HCEC 1CT (cell line): Measurements from ENCODE around the gene TINAG.
"Not testable (repeated sequence)": the region's sequence is repeated elsewhere in the genome, so short reads cannot be mapped to it uniquely, and the experiment has no call there.

ENCODE experiments used
- DNase-seq: peaks from one replicate; pipeline ENCODE4 v3.0.0-alpha.2; 2017

TINAG gene

DNA sequence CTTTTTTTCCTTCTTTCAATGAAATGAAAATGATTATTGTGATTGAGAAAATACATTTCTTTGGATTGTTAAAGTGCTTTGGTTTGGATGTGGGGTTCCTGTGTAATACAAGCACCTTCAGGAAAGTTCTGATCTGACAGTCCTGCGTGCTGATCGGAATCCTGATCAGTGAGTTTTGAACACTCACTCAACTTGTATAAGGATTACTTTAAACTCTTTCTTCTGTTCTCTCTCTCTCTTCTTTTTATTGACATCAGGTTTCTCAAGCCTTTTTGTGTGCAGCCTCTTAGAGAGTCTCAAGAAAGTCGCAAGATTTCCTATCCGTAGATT, 710 bp downstream of the TINAG start:
- no peak for DNase-seq

DNA sequence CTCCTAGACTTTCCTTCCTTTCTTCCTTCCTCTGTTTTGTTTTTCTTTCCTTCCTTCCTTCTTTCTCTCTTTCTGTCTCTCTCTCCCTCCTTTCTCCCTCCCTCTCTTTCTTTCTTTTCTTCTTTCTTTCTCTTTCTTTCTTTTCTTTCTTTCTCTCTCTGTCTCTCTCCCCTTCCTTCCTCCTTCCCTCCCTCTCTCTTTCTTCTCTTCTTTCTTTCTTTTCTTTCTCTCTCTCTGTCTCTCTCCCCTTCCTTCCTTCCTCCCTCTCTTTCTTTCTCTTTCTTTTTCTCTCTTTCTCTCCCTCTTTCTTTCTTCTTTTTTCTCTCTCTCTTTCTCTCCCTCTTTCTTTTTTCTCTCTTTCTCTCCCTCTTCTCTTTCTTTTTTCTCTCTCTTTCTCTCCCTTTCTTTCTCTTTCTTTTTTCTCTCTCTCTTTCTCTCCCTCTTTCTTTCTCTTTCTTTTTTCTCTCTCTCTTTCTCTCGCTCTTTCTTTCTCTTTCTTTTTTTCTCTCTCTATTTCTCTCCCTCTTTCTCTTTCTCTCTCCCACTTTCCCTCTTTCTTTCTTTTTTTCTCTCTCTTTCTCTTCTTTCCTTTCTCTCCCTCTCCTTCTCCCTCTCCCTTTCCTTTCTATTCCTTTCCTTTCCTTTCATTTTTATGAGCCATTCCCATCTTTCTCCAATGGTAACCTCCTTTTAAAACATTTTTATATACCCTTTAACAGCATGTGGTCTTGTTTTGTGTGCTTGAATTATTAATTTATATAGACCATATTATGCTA, 2.3 kb downstream of the TINAG start:
- no peak for DNase-seq

DNA sequence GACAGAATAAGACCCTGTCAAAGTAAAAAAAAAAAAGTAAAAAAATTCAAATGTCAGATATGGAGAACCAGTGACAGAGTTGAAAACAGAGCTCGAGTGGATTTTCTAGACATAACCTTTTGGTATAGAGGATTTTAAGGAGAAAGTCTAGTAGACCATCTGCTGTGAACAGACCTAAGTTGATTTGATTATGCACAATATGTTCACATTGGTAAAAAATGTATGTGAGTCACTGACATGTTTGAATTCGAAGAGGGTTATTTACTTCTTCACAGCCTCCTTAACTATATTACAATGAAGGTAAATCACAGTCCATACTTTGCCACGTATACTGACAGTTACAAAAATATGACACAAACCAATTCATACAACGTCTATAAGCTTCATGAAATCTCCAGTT, 7.4 kb downstream of the TINAG start:
- DNase-seq: no peak

DNA sequence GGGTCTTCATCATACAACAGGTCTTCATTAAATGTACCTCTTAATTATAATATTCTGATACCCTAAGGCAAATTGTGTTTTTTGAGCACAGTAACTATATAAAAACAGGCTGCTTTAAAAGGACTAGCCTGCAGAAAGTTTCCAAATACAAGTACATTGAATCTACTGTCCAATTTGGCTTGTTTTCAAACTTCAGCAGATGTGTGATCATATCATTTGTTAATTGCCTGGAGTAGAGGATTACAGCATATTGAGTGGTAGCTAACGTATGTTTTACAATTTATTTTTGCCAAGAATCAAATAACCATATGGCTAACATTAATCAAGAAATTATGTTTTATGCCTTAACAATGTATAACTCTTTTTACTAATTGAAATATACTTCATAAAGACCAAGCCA, 12.6 kb downstream of the TINAG start:
- DNase-seq: no peak

DNA sequence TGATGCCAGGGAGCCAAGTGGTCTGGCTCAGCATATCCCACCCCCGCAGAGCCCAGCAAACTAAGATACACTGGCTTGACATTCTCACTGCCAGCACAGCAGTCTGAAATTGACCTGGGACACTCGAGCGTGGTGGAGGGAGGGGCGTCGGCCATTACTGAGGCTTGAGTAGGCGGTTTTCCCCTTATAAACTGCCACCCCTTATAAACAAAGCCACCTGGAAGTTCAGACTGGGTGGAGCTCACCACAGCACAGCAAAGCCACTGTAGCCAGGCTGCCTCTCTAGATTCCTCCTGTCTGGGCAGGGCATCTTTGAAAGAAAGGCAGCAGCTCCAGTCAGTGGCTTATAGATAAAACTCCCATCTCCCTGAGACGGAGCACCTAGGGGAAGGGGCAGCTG, 19.4 kb downstream of the TINAG start:
- DNase-seq: no peak

DNA sequence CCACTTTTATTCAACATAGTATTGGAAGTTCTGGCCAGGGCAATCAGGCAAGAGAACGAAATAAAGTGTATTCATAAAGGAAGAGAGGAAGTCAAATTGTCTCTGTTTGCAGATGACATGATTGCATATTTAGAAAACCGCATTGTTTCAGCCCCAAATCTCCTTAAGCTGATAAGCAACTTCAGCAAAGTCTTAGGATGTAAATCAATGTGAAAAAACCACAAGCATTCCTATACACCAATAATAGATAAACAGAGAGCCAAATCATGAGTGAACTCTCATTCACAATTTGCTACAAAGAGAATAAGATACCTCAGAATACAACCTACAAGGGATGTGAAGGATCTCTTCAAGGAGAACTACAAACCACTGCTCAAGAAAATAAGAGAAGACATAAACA, 23.3 kb downstream of the TINAG start:
- not testable (repeated sequence) for DNase-seq

DNA sequence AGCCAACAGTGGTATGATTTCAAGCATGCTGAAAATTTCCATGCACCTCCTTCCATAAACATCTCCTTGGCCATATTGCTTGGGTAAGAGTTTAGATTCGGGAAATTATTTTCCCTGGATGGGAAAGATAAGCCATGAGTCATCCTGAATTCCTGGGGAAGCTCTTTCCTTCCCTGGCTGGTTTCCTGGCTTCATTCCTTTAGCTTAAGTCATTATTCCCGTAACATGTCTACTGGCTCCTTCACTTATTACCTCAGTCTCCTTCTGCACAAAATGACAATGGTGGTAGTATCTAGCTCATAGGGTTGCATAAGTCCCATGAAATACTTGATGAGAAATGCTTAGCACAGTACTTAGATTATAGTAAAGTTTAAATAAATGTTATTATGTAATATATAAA, 27.6 kb downstream of the TINAG start:
- peak; percentile 97 for DNase-seq

DNA sequence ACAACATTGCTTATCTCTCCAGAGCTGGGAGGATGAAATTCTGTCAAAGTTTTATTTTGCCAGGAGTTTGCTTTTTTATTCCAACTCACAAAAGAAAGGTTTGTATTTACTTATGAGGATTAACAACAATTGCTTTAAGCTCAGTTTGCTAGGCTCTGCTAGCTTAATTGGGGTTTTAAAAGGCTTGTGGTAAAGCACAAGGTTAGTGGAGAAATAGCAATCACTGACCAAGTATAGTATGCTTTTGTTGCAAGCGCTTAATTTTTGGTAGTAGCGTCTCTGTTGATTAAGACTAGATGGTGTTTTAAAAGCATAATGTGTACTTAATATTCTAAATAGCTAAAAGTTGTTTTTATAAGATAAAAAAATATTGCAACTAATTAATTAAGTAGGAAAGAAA, 45.7 kb downstream of the TINAG start:
- no peak for DNase-seq

DNA sequence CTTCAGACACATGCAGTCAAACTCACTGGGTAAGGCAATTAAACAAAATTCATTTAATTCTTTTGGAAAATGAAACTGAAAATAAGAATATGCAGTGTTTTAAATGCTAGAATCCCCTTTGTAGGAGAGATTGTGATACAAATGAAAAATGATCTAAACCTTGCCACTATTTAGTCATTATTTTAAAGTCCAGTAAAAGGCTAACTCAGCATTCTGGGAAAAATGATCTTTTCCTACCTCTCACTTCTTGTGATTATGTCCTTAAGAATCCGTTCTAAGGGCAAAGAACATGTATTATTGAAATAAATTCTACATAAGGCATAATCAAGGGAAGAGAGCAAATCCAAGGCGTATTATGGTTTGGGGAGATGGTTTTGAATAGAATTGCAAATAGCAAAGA, 46.4 kb downstream of the TINAG start:
- no peak for DNase-seq

DNA sequence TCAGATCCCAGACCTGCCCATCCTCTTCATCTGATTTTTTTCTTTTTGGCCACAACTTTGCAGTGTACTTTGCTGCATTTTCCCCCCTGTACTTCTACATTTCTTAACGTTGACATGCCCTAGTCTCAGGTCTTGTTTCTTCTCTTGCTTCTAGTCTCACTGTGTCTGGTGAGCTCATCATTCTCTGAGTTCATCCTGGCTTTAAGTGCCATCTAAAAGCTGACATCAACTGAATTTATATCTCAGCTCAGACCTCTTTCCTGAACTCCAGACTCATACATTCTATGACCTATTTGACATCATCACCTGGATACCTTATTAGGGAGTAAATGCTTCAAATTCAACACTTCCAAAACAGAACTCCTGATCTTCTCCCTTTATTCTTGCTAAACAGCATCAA, 48.9 kb downstream of the TINAG start:
- DNase-seq: no peak

DNA sequence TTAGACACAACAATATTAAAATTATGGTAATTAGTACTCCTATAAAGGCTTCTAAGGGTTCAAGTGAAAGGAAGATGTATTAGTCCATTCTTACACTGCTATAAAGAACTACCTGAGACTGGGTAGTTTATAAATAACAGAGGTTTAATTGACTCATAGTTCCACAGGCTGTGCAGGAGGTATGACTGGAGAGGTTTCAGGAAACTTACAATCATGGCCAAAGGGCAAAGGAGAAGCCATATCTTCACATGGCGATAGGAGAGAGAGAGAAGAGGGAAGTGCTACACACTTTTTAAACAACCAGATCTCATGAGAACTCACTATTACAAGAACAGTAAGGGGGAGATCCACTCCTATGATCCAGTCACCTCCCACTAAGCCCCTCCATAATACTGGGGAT, 52.9 kb downstream of the TINAG start:
- no peak for DNase-seq

DNA sequence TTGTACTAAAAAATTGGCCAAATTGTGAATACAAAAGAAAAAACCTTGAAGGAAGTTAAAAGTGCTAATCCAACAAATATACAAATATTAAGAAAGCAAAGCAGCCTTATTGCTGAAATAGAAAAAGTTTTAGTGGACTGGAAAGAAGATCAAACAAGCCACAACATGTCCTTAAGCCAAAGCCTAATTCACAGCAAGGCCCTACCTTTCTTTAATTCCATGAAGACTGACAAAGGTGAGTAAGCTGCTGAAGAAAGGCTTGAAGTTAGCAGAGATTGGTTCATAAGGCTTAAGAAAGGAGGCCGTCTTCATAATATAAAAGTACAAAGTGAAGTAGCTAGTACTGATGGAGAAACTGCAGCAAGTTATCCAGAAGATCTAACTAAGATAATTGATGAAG, 53.5 kb downstream of the TINAG start:
- no peak for DNase-seq

DNA sequence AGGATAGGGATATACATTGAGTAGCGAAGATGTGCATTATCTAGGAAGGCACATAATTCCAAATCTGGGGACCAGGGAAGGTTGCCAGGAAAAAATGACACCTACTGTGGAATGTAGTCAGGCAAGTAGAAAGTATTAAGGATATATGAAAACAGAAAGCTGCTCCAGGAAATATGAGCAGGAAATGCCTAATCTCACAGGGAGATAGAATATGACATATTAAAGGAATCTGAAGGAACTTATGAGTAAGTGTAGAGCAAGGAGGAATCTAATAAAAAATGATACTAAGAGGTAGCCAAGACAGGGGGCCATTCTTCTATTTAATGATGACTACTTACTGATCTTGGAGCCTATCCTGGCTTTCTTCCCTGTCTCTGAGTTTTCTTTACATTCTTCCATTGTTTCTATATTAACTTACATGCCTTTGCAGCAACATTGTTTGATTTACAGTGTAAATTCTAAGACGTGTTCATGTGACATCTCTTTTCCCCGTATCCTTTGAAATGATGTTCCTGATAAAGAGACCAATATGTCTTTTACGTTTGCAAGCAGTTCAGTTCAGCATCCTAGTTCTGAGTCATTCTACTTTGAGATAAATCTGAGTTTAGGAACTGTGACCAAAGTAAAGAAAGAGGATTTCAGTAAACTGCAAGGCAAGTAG, 58.6 kb downstream of the TINAG start:
- peak; percentile 47 for DNase-seq

DNA sequence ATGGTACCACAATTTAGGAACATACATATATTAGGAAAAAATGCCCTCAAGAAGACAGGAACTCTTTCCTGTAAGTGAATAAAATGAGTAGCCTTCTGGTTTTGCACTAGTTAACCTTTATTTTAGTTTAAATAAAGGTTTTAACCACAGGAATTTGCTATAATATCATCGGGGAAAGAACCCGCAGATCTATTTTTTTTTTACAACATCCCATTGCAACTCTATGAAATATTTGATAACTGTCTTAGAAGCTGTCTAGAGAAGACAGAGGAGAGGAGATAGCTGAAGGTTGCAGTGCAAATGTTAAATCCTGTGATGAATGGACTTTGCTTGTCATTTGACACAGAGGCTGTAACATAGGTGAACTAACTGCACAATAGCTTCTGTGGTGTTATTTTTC, 69.5 kb downstream of the TINAG start:
- no peak for DNase-seq

DNA sequence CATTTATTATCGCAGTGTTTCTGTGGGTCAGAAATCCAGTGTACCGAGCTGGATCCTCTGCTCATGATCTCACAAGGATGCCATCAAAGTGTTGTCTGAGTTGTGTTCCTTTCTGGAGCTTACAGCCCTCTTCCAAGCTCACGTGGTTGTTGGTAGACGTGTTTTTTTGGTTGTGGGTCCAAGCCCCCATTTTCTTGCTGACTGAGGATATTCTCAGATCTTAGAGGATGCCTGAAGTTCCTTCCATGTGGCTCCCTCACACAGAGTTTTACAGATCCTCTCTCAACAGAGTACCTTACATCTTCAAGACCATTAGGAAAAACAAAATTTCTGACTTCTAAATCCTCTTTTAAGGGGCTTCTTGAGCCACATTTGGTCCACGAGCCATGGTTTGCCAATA, 78.1 kb downstream of the TINAG start:
- no peak for DNase-seq

DNA sequence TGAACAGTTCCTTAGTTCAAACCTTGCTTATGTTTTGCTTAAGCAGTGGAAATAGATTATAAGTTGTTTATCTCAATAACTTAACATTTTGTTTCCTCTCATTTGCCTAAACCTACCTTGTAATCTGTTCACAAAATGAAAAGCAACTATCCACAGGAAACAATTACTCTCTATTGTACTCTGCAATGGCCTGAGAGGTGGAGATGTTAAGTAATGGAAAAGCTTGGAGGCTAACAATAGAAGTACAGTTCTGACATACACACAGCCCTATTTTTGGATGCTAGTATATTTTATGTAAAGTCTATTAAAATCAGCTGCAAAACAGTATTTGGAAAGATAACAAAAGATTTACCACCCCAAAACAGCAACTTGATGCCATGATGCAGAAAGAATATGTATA, 82.1 kb downstream of the TINAG start:
- no peak for DNase-seq

DNA sequence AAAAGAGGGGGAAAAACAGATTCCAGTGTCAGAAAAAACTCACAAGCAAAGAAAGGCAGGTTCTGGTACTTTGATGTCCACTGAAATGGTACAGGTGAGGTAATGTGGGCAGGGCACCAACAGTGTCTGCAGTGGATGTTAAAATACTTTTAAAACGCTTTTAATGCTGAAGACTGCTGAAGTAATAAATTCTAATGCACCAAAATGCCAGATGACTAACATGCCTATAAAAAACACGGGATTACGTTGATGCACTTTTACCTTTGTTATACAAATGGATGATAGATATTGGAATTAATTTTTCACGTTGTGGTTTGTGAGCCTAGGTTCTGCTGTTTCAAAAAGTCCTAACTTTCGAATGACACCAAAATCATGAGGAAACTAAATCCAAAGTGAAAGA, 83.3 kb downstream of the TINAG start:
- no peak for DNase-seq

DNA sequence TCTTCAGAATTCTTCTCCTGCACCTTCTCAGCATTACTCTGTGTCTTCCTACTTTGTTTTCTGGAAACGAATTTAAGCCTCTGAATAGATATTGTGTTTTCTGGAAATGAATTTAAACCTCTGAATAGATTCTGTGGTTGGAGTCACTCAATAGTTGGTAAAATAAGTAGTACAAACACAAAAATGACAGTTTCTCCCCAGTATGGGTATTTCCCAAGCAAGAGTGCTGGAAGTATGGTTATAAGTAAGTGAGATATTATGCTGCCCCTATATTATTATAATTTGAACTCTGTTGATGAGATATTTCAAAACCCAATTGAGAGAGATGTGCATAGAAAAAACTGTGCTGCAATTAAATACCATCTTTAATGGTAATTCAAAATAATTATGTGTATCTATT, 94.9 kb downstream of the TINAG start:
- DNase-seq: no peak

DNA sequence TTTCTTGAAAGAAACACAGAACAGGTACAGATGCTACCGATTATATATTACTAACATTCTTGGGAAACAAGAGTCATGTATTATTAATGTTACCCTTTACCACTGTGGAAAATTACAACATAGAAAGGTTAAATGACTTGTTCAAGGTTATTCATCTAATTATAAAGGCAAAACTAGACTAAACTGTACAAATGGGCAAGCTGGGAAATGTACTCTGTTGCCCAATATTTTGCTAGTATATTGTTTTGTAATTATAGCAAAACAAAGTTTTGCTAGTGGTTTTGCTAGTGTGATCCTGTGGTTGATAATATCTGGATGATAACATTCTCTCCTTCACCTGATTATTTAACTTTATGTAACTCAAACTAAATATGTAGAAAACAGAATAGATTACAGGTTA, 96.5 kb downstream of the TINAG start:
- peak; percentile 23 for DNase-seq

DNA sequence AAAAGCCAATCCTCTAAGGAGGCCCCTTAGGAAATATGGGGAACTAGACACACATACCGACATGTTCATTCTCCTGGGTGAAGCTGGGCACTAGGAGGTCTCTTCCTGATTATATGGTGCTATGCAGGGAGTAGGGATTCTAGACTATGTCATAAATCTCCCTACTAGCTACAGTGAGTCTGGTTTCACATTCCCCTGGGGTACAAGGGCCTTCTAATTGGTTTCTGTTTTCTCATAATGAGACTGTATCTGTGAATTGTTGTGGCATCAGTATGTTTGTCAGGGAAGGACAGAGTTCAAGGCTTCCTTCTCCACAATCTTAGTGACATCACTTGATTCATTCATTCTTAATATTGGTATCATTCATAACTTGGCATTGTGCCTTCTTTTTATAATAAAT, 103.5 kb downstream of the TINAG start:
- no peak for DNase-seq

DNA sequence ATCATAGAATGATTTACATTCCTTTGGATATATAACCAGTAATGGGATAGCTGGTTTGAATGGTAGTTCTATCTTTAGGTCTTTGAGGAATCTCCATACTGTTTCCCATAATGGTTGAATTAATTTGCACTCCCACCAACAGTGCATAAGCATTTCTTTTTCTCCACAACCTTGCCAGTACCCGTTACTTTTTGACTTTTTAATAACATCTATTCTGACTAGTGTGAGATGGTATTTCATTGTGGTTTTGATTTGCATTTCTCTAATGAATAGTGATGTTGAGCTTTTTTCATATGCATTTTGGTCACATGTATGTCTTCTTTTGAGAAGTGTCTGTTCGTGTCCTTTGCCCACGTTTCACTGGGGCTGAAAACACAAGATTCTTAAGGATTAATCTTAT, 107.3 kb downstream of the TINAG start:
- no peak for DNase-seq

DNA sequence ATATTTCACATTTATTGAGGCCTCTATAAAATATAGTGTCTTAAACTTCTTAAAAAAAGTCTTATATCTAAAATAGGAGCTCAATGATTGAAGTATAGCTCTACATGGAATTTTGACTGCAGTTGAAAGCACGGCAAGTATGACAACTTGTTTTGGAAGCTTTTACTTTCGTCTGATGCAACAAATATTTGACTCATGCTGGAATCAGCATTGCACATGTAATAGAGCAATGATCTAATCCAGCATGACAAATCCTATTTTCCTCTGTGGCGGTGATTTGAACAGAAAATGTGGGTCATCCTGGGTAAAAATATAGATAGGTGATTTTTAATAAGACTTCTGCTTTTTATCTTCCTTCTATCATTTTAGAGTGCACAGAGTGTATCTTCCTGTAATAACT, 111.6 kb downstream of the TINAG start:
- peak; percentile 90 for DNase-seq

DNA sequence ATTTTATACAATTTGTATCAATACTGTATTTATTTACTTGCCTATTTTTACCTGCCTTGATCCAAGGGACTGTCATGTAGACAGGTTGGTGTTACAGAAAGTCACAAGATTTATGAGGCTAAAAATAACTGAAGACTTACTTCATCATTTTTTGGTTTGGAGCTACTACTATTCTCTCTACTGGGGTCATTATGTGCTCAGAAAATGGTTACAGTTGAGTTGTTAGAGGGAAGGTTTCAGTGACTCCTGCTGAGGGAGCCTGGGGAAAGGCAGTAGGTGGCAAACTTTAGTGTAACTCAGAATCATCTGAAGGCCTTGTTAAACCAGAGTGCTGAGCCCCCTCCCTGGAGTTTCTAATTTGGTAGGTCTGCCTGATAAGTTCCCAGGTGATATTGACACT, 118.8 kb downstream of the TINAG start:
- DNase-seq: no peak

DNA sequence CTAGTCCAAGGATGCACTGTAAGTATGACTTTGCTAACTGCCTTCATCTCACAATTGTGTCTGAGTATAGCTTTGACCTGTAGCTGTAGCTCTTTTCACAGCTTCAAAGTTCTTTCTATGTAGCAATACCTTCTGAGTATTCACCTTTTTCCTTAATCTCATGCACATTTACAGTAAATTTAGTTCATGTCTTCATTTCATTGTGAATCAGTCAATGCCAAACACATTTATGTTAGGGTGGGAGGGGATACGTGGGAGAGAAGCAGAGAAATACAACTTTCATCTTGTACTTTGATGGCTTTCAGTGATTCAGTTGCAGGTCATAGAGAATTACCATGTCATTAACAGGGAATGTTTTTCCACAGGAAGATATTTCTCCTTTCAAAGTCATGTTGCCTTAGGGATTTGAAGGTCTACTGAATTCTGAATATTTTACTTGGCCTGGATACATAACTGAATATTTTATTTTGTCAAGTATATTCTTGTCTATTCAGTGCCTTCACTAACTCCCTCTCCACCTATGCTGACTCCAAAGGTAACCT, 119.2 kb downstream of the TINAG start:
- no peak for DNase-seq

DNA sequence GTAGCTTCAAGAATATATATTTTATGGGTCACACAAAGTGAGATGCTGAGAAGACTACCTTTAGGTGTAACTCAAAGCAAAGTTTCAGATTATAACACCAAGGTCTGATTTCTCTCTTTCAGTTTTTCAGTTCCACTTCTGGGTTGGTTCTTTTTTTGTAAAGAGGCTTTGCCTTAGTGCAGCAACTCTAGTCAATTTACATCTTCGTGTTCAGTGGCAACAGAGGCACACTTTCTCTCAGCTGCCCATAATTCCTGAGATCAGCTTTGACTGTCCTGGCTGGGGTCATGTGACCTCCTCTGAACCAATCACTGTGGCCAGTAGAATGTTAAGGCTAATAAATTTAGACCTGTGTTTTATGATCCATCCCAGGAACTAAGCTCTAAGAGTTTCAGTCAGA, 120.2 kb downstream of the TINAG start:
- no peak for DNase-seq
